HCT116 (cell line): ENCODE measurements around the gene MRPS5. TPM values are rescaled to one million over a fixed set of nuclear protein-coding genes. Genes with fewer than 3 reads are reported as not detected.

ENCODE experiments used
- ATAC-seq: fragments of 200-7000 bp; cut with Tn5 transposase; 2 replicates; pipeline ENCODE4 v1.9.1; 2020; ENCODE audit warnings: mild to moderate bottlenecking, moderate library complexity
- BruUV-seq: library from RNA; stranded (reverse); fragments of 400-500 nt; replicated peaks from 2 replicates; lab custom pipeline; 2021; lab: Mats Ljungman, UMichigan
- CTCF ChIA-PET: fragments of 300-600 bp; sonication (Branson Sonifier 250); formaldehyde crosslinking; loops from one replicate; lab custom pipeline; 2021; ENCODE audit warnings: antibody characterized with exemption; lab: Charles Lee
- POLR2A ChIA-PET: fragments of 300-600, 350-600 bp; sonication (Branson Sonifier 250); formaldehyde crosslinking; loops from one replicate; lab custom pipeline; 2021; ENCODE audit warnings: antibody characterized with exemption; lab: Charles Lee
- RAD21 ChIA-PET, 2 experiments: fragments of 300-600 bp; sonication (Branson Sonifier 250); formaldehyde crosslinking; loops; one replicate each; lab custom pipeline; 2023; ENCODE audit warnings: low total read pairs in 2 of 2; ENCODE audit not compliant: uncharacterized antibody in 2 of 2, unreplicated experiment in 2 of 2, low non-redundant PET in 1 of 2; lab: Charles Lee
- DNase-seq: peaks from one replicate; pipeline ENCODE4 v3.0.0-alpha.2; 2010; ENCODE audit warnings: low read depth, low spot score
- H2AFZ ChIP-seq: fragments of 200-600 bp; shearing (Covaris generic), sonication (generic); 2 replicates; pipeline ENCODE4 v1.6.1; 2017; ENCODE audit warnings: low read depth, mixed run types, mixed read lengths, antibody characterized with exemption, low read length; ENCODE audit not compliant: poor library complexity, severe bottlenecking
- H3K27ac ChIP-seq: 2 replicates; pipeline ENCODE4 v1.5.1; 2012; ENCODE audit warnings: low read depth, low read length
- H3K27me3 ChIP-seq: fragments of 200-600 bp; sonication (generic); 2 replicates; pipeline ENCODE4 v1.6.1; 2016; ENCODE audit warnings: mixed run types, low read length, mixed read lengths; ENCODE audit not compliant: insufficient read depth
- H3K36me3 ChIP-seq, 2 experiments: fragments of 200-500 bp in 1 of 2; fragments of 200-600 bp in 1 of 2; sonication (Bioruptor generic) in 1 of 2; sonication (generic) in 1 of 2; 2 replicates each; pipeline versions ENCODE4 v1.5.1 to v1.6.1; 2014 to 2016; ENCODE audit warnings: low read length in 2 of 2, inconsistent platforms in 1 of 2, mixed read lengths in 1 of 2, mixed run types in 1 of 2; ENCODE audit not compliant: insufficient read depth in 2 of 2, control insufficient read depth in 1 of 2
- H3K4me1 ChIP-seq, 2 experiments: fragments of 200-600 bp in 1 of 2; sonication (generic) in 1 of 2; 2 replicates each; pipeline versions ENCODE4 v1.5.1 to v1.6.1; 2012 to 2017; ENCODE audit warnings: low read length in 2 of 2, inconsistent platforms in 1 of 2, mild to moderate bottlenecking in 1 of 2, mixed read lengths in 1 of 2, mixed run types in 1 of 2, moderate library complexity in 1 of 2; ENCODE audit not compliant: insufficient read depth in 2 of 2, control insufficient read depth in 1 of 2
- H3K4me2 ChIP-seq: fragments of 200-600 bp; sonication (generic); 2 replicates; pipeline ENCODE4 v1.6.1; 2017; ENCODE audit warnings: mixed run types, low read length, mixed read lengths
- H3K4me3 ChIP-seq, 2 experiments: fragments of 200-600 bp in 1 of 2; sonication (generic) in 1 of 2; replicated peaks in 1 of 2; 2 replicates each; pipeline ENCODE4 v1.5.1; 2011 to 2016; ENCODE audit warnings: low read length in 2 of 2, control low read depth in 1 of 2, low read depth in 1 of 2, mild to moderate bottlenecking in 1 of 2, mixed read lengths in 1 of 2, mixed run types in 1 of 2
- H3K79me2 ChIP-seq: fragments of 200-600 bp; sonication (generic); 2 replicates; pipeline ENCODE4 v1.6.1; 2017; ENCODE audit warnings: mild to moderate bottlenecking, mixed run types, low read length, moderate library complexity, mixed read lengths; ENCODE audit not compliant: insufficient read depth
- H3K9ac ChIP-seq: fragments of 200-600 bp; sonication (generic); 2 replicates; pipeline ENCODE4 v1.6.1; 2016; ENCODE audit warnings: low read length, mixed read lengths
- H3K9me2 ChIP-seq: fragments of 200-600 bp; sonication (generic), shearing (Covaris generic); 2 replicates; pipeline ENCODE4 v1.6.1; 2017; ENCODE audit warnings: mixed run types, mild to moderate bottlenecking, moderate library complexity; ENCODE audit not compliant: insufficient read depth
- H3K9me3 ChIP-seq, 2 experiments: fragments of 200-500 bp in 1 of 2; fragments of 200-600 bp in 1 of 2; sonication (Bioruptor generic) in 1 of 2; sonication (generic) in 1 of 2; 2 replicates each; pipeline ENCODE4 v1.6.1; 2014 to 2017; ENCODE audit warnings: low read length in 2 of 2, mixed read lengths in 2 of 2, inconsistent platforms in 1 of 2, low read depth in 1 of 2, mild to moderate bottlenecking in 1 of 2, mixed run types in 1 of 2, moderate library complexity in 1 of 2; ENCODE audit not compliant: control insufficient read depth in 1 of 2, insufficient read depth in 1 of 2
- H4K20me1 ChIP-seq: fragments of 200-600 bp; sonication (generic), shearing (Covaris generic); 2 replicates; pipeline ENCODE4 v1.6.1; 2017; ENCODE audit warnings: mixed run types, mild to moderate bottlenecking, moderate library complexity; ENCODE audit not compliant: insufficient read depth
- ATF3 ChIP-seq: IDR thresholded peaks from 2 replicates; pipeline ENCODE4 v1.6.1; 2012
- MAX ChIP-seq: IDR thresholded peaks from 2 replicates; pipeline ENCODE4 v1.6.1; 2012
- SIN3A ChIP-seq: IDR thresholded peaks from 2 replicates; pipeline ENCODE4 v1.6.1; 2012; ENCODE audit warnings: low read depth
- TCF7L2 ChIP-seq: IDR thresholded peaks from 2 replicates; pipeline ENCODE4 v1.7.0; 2011; ENCODE audit warnings: borderline replicate concordance, inconsistent platforms; ENCODE audit not compliant: insufficient read depth, insufficient read length; ENCODE audit errors: extremely low read depth
- ZBTB33 ChIP-seq: IDR thresholded peaks from 2 replicates; pipeline ENCODE4 v1.6.1; 2011; ENCODE audit warnings: mild to moderate bottlenecking, low read length, moderate library complexity; ENCODE audit not compliant: insufficient replicate concordance; ENCODE audit errors: extremely low read depth
- ZFX ChIP-seq: fragments of 450-650 bp; IDR thresholded peaks from 2 replicates; pipeline ENCODE4 v1.6.1; 2017
- ZNF274 ChIP-seq: fragments of 200-500 bp; sonication (Bioruptor generic); IDR thresholded peaks from 2 replicates; pipeline ENCODE4 v1.6.1; 2014; ENCODE audit warnings: mild to moderate bottlenecking, low read depth, low read length, inconsistent platforms
- intact Hi-C: fragments of 100-400 bp; cut with micrococcal nuclease; formaldehyde crosslinking; loops from 2 replicates; pipeline ENCODE4 v1.10.0; 2022
- total RNA-seq: library from RNA; stranded (reverse); gene quantifications from one replicate; pipeline ENCODE4 v1.2.1, GENCODE V29; 2021; ENCODE audit not compliant: unreplicated experiment

MRPS5 gene
- total RNA-seq, 1 experiment from 2014 or later: 70.6 TPM

DNA sequence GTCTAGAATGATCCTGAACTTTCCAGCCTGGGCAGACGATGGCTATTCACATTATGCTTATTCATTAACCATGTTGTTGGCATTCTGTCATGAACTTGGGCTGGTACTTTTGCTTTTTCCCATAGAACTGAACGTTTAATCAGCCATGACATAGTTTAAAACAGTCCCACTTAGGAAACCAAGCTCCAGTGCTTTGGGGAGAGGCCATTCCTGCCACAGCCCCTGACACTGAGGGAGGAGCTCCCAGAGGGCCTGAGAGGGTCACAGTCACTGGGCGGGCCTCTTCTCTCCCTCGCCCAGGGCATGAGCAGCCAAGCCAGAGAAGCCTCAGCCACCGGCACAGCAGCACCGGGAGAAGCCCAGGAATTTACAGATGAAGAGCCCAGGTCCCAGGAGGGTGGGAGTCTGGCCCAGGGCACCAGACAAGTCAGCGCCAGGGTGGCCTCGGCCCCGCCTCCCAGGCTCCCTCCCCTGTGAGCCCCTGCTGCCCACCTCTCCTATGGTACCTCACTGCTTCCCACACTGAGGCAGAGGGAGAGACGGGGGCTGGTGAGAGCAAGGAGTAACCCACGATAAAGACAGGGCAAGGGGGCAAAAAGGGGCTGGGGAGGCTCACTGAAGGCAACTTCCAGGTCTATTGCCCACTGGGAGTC is 62.5 kb downstream of the MRPS5 start:
- Histone ChIP-seq H3K79me2 (no peaks in the 10 kb centered on the region), H3K27ac (no peak overlapping the region), H3K9ac (no peak overlapping the region), H3K36me3 (no peaks in the 10 kb centered on the region), H3K9me2 (no peaks in the 10 kb centered on the region), H3K4me1 (no peaks in the 10 kb centered on the region), H4K20me1 (no peaks in the 10 kb centered on the region), H2AFZ (no peak overlapping the region), H3K4me2 (no peak overlapping the region), H3K9me3 (no peaks in the 10 kb centered on the region), H3K27me3 (peaks cover 9% of the 10 kb centered on the region; the same call in 1 of the 2 replicates), H3K4me3 (no peak overlapping the region)
- ATAC-seq: no peak
- ChIA-PET CTCF (interaction anchor here (0.6 kb wide), 1 partner anchor 168 kb away, joined by 3 read pairs; no protein-coding TSS in a partner anchor), RAD21 (no interaction called here), POLR2A (no interaction called here)
- no TSS peak for BruUV-seq
- DNase-seq: no peak
- no peak for TF ChIP-seq ZFX
- TF ChIP-seq ZNF274: no peak
- no peak for TF ChIP-seq SIN3A
- no peak for TF ChIP-seq ZBTB33
- no peak for TF ChIP-seq MAX
- intact Hi-C loops: no loop called here

DNA sequence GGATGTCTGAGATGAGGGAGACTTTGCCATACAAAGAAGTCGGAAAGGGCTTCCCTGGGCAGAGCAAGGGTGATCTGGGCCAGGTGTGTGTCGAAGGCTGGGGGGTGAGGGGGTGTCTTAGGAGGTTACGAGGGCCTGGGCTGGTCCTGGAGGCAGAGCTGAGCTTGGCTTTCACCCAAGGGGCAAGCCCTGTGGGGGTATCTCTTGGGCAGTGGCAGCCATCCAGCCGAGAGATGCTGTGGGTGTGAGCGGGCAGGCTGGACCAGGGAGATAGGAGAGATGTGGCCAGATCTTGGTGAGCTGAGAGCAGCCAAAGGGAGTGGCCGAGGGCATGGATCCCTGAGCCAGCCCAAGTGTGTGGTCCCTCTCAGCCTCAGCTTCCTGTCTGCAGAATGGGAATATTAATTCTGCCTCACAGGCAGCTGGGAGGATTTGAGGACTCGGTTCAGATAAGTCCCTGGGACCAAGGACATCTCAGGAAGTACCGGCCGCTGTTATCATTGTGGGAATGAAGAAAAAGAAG is 63.1 kb downstream of the MRPS5 start:
- intact Hi-C loops: no loop called here

More for the DNA sequence above, 63.1 kb downstream of the MRPS5 start:
- no peaks in the 10 kb centered on the region for H3K9me3 ChIP-seq
- no peaks in the 10 kb centered on the region for H3K9me2 ChIP-seq
- no peaks in the 10 kb centered on the region for H3K36me3 ChIP-seq
- POLR2A ChIA-PET: no interaction called here
- ATAC-seq (no peak), DNase-seq (no peak)
- no peak overlapping the region for H3K4me2 ChIP-seq
- H3K4me3 ChIP-seq: no peak overlapping the region
- RAD21 ChIA-PET: no interaction called here
- no peaks in the 10 kb centered on the region for H3K79me2 ChIP-seq
- H3K9ac ChIP-seq: no peak overlapping the region
- BruUV-seq: no TSS peak
- no peak overlapping the region for H2AFZ ChIP-seq
- H3K27me3 ChIP-seq: peaks cover 12% of the 10 kb centered on the region; the same call in 1 of the 2 replicates
- no peaks in the 10 kb centered on the region for H4K20me1 ChIP-seq
- TF ChIP-seq TCF7L2: no peak
- no peak for TF ChIP-seq ATF3
- CTCF ChIA-PET: interaction anchor here (0.6 kb wide), 1 partner anchor 167 kb away, joined by 3 read pairs; no protein-coding TSS in a partner anchor
- no peaks in the 10 kb centered on the region for H3K4me1 ChIP-seq
- H3K27ac ChIP-seq: no peak overlapping the region
